ENCODE data around the gene FILIP1.

Gene FILIP1

GRCh38 chr6:75421316-75422023, 72.1 kb downstream of the FILIP1 start:
- no peak for TF ChIP-seq CTCF (IDR thresholded peaks at IDR 0.05; ENCODE audit: low read depth, low read length)
- no peak overlapping the region for H3K4me3 ChIP-seq (ENCODE audit: low read depth, low read length)

GRCh38 chr6:75419980-75420379, 73.6 kb downstream of the FILIP1 start:
- no peak overlapping the region for H3K4me3 ChIP-seq (ENCODE audit: low read depth, low read length)
- no peak for TF ChIP-seq CTCF (IDR thresholded peaks at IDR 0.05; ENCODE audit: low read depth, low read length)

GRCh38 chr6:75419416-75419815, 74.2 kb downstream of the FILIP1 start:
- no peak overlapping the region for H3K4me3 ChIP-seq (ENCODE audit: low read depth, low read length)
- no peak for TF ChIP-seq CTCF (IDR thresholded peaks at IDR 0.05; ENCODE audit: low read depth, low read length)

- H3K4me3 ChIP-seq (ENCODE audit: low read depth, low read length), result no peak overlapping the region
- TF ChIP-seq CTCF (IDR thresholded peaks at IDR 0.05; ENCODE audit: low read depth, low read length), result no peak
These were observed 75.4 kb downstream of the FILIP1 start for GRCh38 chr6:75418233-75418632.

GRCh38 chr6:75416443-75416842, 77.2 kb downstream of the FILIP1 start:
- H3K4me3 ChIP-seq (ENCODE audit: low read depth, low read length), result no peak overlapping the region
- no peak for TF ChIP-seq CTCF (IDR thresholded peaks at IDR 0.05; ENCODE audit: low read depth, low read length)

- TF ChIP-seq CTCF (IDR thresholded peaks at IDR 0.05; ENCODE audit: low read depth, low read length), result no peak
- no peak overlapping the region for H3K4me3 ChIP-seq (ENCODE audit: low read depth, low read length)
These were observed 77.8 kb downstream of the FILIP1 start for GRCh38 chr6:75415804-75416203.

GRCh38 chr6:75414445-75415021, 79.1 kb downstream of the FILIP1 start:
- TF ChIP-seq CTCF (IDR thresholded peaks at IDR 0.05; ENCODE audit: low read depth, low read length), result no peak
- H3K4me3 ChIP-seq (ENCODE audit: low read depth, low read length), result no peak overlapping the region
